Keratinocyte (primary cell): ENCODE data around the gene UCN2.

Source experiments
- CTCF ChIP-seq, 3 experiments: IDR thresholded peaks in 1 of 3; conservative IDR thresholded peaks in 1 of 3; optimal IDR thresholded peaks in 1 of 3; 2 replicates in 2 of 3; 3 replicates in 1 of 3; pipeline versions ENCODE3 to v1.5.1; 2011; ENCODE audit warnings: low read length in 3 of 3, mild to moderate bottlenecking in 3 of 3, moderate library complexity in 2 of 3, control low read depth in 1 of 3, inconsistent platforms in 1 of 3; ENCODE audit not compliant: insufficient read depth in 2 of 3; ENCODE audit errors: extremely low read depth in 1 of 3
- EZH2 ChIP-seq: IDR thresholded peaks from one replicate; pipeline ENCODE4 v1.6.1; 2012; ENCODE audit warnings: inconsistent platforms, mild to moderate bottlenecking, low read length, moderate library complexity

GRCh38 chr3:48514431-48515227, 49.0 kb downstream of the UCN2 start:
- TF ChIP-seq CTCF (optimal IDR thresholded peaks at IDR 0.05 in 1 of 3, IDR thresholded peaks at IDR 0.05 in 1 of 3, conservative IDR thresholded peaks at IDR 0.05 in 1 of 3; ENCODE audit: extremely low read depth in 1 of 3, insufficient read depth in 2 of 3, low read length in 3 of 3) (no peak), EZH2 (no peak)
